ENCODE measurements around the gene PPFIBP1.

- TF ChIP-seq EZH2 (IDR thresholded peaks at IDR 0.05) (no peak), POLR2AphosphoS5 (IDR thresholded peaks at IDR 0.05; ENCODE audit: borderline replicate concordance, low read depth, low read length) (no peak), FOXP2 (optimal IDR thresholded peaks at IDR 0.05; ENCODE audit: control extremely low read depth, extremely low read length, insufficient read depth) (no peak)
These were observed 40.7 kb downstream of the PPFIBP1 start for GRCh38 chr12:27564612-27565213.

All from SK-N-MC (cell line).